GM18517 (cell line): ENCODE results near the gene TDRD7.

ENCODE experiments used
- ATAC-seq: cut with Tn5 transposase; IDR thresholded peaks from one replicate; pipeline ENCODE4 v1.9.1; 2021; ENCODE audit warnings: mild to moderate bottlenecking, moderate library complexity; ENCODE audit not compliant: unreplicated experiment

Gene TDRD7, protein sequence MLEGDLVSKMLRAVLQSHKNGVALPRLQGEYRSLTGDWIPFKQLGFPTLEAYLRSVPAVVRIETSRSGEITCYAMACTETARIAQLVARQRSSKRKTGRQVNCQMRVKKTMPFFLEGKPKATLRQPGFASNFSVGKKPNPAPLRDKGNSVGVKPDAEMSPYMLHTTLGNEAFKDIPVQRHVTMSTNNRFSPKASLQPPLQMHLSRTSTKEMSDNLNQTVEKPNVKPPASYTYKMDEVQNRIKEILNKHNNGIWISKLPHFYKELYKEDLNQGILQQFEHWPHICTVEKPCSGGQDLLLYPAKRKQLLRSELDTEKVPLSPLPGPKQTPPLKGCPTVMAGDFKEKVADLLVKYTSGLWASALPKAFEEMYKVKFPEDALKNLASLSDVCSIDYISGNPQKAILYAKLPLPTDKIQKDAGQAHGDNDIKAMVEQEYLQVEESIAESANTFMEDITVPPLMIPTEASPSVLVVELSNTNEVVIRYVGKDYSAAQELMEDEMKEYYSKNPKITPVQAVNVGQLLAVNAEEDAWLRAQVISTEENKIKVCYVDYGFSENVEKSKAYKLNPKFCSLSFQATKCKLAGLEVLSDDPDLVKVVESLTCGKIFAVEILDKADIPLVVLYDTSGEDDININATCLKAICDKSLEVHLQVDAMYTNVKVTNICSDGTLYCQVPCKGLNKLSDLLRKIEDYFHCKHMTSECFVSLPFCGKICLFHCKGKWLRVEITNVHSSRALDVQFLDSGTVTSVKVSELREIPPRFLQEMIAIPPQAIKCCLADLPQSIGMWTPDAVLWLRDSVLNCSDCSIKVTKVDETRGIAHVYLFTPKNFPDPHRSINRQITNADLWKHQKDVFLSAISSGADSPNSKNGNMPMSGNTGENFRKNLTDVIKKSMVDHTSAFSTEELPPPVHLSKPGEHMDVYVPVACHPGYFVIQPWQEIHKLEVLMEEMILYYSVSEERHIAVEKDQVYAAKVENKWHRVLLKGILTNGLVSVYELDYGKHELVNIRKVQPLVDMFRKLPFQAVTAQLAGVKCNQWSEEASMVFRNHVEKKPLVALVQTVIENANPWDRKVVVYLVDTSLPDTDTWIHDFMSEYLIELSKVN

GRCh38 chr9:97411789-97412625 lies at the start of gene TDRD7:
TDRD7 (plus strand) TSS chr9:97412096; CDS start chr9:97428466, 16,370 bp downstream.
- ATAC-seq: peak; percentile 78

DNA sequence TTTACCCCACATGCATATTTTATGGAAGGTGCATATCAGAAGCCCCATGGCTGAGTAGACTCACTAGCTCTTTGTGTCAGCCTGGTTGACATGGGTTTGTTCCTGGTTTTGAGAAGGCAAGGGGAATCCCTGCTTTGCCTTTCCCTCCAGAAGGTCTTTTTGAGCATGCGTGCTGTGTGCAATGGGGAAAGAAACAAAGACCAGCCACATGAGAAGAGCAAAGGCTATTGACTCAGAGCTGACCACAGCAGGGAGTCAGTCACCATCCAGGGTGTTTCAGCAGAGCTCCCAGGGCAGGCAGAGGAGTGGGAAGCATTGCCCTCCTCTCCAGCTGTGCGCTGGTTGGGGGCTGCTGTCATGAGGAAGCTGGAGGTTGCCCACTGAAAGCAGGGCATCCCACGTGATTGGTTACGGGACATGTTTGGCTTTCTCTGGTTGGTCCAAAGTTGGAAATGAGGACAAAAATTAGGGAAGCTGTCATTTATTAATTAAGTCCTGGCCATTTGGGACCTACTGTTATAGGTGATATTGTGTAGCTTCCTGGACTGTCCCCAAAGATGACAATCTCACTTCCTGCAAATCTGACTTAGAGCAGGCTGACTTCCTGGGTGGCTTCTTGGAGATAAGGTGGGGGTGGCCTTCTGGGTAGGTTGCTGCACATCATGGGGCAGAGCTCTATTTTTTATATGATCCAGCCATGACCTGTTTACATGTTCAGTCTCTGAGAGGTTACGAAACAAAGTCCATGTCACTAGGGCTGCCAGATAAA lies 48.9 kb upstream of the TDRD7 start:
- no peak for ATAC-seq

DNA sequence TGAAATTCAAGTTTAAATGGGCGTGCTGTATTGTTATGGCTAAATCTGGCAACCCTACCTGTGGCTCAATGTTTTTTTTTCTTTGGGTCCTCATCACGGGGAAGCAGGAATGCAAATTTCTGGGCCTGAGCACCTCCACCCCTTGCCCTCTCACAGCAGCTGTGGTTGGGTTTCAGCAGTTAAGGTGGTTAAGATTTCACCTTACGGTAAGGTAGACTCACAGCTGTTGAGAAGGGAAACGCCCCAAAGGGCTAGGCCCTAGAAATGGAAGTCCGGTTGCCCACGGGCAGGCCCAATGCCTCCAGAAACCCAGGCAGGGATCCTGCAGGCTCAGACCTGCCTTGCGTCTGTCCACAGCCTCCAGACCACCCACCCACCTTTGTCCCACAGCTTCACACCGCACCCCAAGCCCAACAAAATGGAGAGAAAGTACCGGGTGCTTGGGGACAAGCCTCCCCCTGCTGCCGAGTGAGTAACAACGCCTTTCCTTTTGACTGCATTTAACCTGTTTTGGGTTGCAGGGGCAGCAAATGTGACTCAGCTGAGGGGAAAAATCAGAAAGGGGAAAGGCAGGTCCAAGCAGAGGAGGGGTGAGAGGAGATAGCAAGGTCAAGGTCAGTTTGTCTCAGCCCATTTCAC lies 48.1 kb upstream of the TDRD7 start:
- ATAC-seq: no peak

DNA sequence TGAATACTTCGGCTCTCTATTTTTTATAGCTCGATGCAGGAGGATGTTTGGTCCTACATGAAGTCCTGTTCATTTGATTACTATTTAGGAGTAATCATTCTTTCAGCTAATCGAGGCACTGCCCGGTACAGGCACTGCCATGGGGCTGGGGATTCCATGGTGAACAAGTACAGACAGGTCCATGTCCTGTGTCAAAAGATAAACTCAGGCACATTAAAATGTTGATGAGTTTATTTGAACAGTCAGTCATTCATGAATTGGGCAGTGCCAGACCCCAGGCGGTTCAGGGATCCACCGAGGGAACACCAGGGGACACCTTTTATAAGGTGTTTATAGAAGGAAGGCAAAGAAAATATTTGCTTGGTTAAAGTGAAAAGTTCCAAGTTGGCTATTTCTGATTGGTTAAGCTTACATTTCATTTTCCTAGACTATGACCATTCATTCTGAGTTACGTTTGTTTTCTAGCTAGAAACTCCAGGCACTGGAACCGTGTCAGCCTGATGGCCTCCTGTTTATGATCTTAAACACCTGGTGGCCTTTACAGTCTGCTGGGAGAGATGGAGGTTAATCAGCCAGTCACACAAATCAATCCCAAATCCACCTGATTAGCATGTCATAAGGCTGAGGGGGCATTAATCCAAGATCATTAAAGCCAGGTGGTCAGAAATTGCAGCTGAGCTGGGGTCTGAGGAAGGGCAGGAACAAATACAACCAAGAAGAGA lies 47.0 kb upstream of the TDRD7 start:
- ATAC-seq: no peak

GRCh38 chr9:97365634-97366033 lies 46.3 kb upstream of the TDRD7 start:
- ATAC-seq: no peak

- no peak for ATAC-seq
Observed at GRCh38 chr9:97366476-97366875, 45.4 kb upstream of the TDRD7 start.

GRCh38 chr9:97366889-97367288 lies 45.0 kb upstream of the TDRD7 start:
- no peak for ATAC-seq

GRCh38 chr9:97367729-97368128 lies 44.2 kb upstream of the TDRD7 start:
- no peak for ATAC-seq

GRCh38 chr9:97368964-97369363 lies 42.9 kb upstream of the TDRD7 start:
- no peak for ATAC-seq

DNA sequence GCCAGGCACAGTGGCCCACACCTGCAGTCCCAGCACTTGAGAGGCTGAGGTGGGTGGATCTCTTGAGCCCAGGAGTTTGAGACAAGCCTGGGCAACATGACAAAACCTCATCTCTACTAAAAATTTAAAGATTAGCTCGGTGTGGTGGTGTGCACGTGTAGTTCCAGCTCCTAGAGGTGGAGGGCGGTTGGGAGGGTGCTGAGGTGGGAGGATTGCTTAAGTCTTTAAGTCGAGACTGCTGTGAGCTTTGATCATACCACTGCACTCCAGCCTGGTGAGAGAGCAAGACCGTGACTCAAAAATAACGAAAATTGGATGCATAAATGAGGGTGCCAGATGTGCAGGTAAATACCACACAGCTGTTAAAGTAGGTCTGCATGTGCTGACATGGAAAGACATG lies 39.3 kb upstream of the TDRD7 start:
- no peak for ATAC-seq

- ATAC-seq: no peak
Observed at GRCh38 chr9:97373331-97373730, 38.6 kb upstream of the TDRD7 start.

- ATAC-seq: no peak
Observed at GRCh38 chr9:97374811-97375210, 37.1 kb upstream of the TDRD7 start.

GRCh38 chr9:97376902-97377301 lies 35.0 kb upstream of the TDRD7 start:
- no peak for ATAC-seq

DNA sequence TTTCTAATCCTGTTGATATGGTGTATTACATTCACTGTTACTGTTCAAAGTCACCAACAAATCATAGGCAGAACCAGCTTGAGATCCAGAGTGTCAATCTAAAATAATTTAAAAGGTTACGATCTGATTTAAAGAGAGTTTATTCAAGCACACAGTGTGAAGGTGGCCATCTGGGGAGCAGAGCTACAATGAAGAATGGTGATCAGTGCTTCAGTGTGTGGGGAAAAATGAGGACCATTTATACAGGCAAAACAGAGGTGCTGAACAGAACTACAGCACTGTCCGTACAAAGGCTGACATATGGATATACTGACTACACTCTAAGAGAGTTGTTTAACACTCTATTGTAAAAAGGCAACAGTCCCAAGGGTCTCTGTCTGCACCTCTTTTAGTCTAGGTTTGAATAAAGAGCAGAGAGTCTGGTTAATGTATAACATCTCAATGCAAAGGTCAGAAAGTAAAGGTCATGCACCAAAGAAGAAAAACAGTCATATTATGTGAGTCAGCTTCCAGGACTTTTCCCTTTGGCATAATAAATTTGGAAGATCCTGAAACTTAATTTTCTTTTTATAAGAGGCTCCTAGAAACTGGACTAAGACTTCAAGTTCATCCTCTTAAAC lies 29.7 kb upstream of the TDRD7 start:
- ATAC-seq: no peak

DNA sequence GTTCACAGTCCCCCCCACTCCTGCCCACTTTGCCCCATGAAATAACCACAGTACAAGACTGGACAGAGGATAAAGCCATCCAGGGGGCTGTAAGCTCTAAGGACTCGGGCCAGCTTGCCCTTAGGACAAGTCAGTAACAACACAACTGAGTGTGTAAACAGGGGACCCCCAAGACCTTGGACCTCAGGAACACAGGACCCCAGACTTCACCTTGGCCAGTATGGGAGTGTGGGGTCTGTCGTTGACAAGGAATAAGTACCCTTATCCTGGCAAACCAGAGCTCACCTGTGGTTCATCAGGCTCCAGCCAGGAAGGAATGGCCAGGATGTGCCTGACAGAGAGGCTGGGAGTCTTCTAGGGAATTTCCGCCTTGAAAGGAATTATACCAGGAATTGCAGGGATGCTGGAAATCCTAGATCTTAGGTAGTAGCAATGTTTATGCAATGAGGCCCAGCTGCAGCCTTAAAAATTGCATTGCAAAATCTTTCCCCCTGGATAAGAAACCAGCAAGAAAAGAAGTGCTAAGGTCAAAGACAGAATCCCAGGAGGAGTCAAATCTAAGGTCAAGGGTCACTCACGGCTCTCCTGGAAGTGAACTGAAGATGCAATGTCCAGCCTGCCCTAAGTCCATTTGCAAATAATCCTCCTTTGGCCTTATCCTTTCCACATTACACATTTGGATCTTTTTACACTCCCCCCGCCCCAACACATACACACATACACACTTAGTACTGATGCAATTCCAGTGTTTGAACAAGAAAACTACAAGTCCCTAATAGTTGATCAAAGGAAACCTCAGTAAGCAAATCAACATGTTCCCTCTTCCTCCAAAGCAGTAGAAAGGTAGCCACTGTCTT lies 27.3 kb upstream of the TDRD7 start:
- no peak for ATAC-seq

DNA sequence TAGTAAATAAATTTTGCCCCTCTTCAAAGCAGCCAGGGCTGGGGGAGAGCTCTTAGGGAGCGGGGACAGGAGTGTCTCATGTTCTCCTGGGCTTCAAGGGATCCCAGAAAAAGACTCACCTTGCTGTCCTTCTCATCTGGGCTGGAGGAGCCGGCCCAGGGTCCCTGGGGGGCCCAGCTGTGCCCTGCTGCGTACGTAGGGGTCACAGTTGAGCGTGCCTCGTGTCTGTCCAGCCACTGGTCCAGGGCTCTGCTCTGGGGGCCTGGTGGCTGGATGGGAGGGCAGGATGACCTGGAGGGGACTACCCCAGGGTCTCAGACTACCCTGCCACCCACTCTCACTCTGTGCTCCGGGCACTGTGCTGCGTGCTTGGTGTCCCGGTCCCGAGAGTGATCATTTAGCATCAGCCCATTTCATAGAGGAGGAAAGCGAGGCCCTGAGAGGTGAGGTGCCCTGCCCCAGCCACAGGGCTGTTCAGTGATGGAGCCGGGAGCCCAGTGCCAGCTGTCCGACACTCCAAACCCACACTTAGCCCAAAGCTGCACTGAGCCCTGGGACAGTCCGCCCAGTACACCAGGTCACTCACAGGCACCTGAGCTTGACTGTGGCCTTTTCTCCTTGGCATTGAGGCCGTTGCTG lies 26.2 kb upstream of the TDRD7 start:
- ATAC-seq: no peak

GRCh38 chr9:97386265-97386633 lies 25.6 kb upstream of the TDRD7 start:
- ATAC-seq: no peak
